ENCODE results near the gene SPHK1.

DNA sequence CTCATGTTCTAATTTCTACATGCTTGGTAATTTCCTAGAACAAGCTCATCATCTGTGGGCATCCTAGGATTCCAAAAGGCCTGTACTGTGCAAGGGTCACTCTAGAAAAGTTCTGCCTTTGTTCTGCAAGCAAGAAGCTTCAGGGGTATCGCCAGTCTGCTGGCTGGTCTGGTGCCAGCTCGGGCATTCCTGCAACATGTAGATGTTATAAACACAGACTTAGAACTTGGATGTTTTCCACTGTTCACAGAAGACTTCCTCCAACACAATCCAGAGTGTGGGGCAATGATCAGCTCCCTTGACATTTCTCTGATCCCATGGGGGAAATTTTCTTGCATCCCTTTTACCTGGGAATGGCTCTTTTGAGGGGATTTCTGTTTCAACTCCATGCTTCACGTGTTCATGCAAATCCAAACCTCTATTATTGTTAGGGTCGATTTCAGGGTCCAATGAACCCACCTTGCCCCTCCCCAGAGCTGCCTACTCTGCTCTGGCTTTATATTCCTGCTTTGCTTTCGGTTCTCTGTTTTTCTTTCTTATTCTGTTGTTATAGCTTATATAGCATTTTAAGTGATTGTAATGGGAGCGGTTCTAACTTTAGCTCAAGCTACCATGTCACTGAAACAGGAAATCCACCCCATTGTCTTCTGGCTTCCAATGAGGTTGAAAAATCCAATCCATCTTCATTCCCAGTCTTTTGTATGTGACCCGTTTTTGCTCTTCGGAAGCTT is 43.3 kb downstream of the SPHK1 start:
- TF ChIP-seq TAF1 (IDR thresholded peaks at IDR 0.05; ENCODE audit: borderline replicate concordance, insufficient read depth, low read length) (no peak), POLR2AphosphoS5 (IDR thresholded peaks at IDR 0.05; ENCODE audit: low read depth, low read length) (no peak)

Data from PFSK-1 (cell line).